ENCODE data around the gene ZNF75A. TPM values are rescaled to one million over a fixed set of nuclear protein-coding genes. Genes with fewer than 3 reads are reported as not detected.

Gene ZNF75A
- total and polyA plus RNA-seq, 4 donors = 4.9 to 17.2 (median 9.8) TPM

DNA sequence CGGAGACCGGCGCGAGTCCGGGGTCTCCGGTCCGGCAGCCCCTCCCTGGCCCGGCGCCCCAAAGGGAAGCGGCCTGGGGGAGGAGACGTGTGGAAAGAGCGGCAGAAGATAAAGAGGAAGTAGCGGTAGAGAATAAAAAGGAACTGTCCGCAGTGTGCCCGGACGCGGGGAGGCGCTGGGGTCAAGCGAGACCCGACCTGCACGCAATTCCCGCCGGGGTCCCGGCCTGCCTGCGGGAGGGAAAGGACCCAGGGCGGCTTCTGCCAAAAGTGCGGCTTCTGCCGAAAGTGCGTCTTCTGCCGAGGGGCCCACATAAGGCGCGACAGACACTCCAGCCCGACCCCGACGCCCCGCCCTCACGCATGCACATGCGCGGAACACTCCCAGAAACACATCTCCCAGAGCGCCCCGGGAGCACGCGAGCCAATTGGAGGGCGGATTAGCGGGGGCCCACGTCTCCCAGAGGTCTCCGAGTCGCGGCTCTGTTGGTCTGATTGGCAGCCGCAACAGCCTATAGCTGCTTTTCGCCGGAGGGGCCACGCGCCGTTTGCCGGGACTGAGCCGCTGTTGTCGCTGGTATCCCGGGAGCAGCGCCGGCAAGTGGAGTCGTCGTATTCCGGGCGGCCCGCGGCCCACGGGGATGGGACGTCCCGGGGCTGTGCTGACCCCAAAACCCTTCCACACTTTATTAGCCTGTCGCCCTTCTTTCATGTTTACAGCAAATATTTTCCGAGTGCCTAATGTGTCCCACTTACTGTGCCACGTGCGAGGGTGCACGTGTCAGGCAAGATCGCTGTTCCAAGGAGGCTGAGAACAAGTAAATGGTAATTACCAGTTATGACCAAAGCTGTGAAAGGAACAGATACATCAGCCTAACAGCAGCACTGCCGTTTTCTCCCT lies 40.9 kb upstream of the ZNF75A start (continued):
- TF ChIP-seq, protein P1, sequence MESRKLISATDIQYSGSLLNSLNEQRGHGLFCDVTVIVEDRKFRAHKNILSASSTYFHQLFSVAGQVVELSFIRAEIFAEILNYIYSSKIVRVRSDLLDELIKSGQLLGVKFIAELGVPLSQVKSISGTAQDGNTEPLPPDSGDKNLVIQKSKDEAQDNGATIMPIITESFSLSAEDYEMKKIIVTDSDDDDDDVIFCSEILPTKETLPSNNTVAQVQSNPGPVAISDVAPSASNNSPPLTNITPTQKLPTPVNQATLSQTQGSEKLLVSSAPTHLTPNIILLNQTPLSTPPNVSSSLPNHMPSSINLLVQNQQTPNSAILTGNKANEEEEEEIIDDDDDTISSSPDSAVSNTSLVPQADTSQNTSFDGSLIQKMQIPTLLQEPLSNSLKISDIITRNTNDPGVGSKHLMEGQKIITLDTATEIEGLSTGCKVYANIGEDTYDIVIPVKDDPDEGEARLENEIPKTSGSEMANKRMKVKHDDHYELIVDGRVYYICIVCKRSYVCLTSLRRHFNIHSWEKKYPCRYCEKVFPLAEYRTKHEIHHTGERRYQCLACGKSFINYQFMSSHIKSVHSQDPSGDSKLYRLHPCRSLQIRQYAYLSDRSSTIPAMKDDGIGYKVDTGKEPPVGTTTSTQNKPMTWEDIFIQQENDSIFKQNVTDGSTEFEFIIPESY (IDR thresholded peaks at IDR 0.05) = no peak
- TF ChIP-seq SP1 (IDR thresholded peaks at IDR 0.05) (peak; percentile 50), RXRA (IDR thresholded peaks at IDR 0.05) (peak in 1 of 2 donors; percentile 15), HNF4G (IDR thresholded peaks at IDR 0.05) (no peak), JUND (IDR thresholded peaks at IDR 0.05) (no peak), RAD21 (IDR thresholded peaks at IDR 0.05) (peak; percentile 6 to 8)
- TF ChIP-seq, protein P2, sequence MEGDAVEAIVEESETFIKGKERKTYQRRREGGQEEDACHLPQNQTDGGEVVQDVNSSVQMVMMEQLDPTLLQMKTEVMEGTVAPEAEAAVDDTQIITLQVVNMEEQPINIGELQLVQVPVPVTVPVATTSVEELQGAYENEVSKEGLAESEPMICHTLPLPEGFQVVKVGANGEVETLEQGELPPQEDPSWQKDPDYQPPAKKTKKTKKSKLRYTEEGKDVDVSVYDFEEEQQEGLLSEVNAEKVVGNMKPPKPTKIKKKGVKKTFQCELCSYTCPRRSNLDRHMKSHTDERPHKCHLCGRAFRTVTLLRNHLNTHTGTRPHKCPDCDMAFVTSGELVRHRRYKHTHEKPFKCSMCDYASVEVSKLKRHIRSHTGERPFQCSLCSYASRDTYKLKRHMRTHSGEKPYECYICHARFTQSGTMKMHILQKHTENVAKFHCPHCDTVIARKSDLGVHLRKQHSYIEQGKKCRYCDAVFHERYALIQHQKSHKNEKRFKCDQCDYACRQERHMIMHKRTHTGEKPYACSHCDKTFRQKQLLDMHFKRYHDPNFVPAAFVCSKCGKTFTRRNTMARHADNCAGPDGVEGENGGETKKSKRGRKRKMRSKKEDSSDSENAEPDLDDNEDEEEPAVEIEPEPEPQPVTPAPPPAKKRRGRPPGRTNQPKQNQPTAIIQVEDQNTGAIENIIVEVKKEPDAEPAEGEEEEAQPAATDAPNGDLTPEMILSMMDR (IDR thresholded peaks at IDR 0.05; ENCODE audit: low read depth, low read length, missing input control) = no peak

DNA sequence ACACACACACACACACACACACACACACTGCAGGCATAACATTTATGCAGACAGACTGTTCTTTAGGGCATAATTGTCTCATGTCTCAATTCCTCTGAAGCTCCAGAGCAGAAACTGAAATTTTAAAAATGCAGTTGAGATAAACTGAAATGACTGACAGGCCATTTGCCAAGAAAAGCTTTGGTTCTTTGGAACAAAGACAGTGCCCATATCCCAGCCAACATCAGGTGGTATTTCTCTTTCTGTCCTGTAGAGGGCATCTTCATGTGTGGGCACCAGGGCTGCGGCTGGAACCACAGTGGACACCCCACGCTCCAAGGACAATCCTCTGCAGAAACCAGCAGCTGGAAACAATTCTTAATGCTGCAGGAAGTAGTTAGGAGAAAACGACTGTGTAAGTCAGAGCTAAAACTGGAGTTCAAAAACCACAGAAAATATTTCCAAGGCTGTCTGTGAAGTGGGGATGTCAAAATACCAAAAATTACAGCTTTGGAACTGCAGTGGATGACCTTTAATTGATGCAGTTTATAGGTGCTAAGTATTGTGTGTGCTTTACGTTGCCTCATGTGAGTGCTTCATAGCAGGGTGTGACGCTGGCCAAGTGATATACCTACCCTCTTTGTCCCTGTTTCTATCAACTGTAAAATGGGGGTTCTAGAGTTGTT lies 38.3 kb upstream of the ZNF75A start:
- no peak for DNase-seq (ENCODE audit: low spot score)
- Histone ChIP-seq H3K36me3 (ENCODE audit: control insufficient read depth in 4 of 4, insufficient read depth in 3 of 4, low read depth in 1 of 4, low read length in 3 of 4) (peaks cover 0 to 4% (median 0%) of the 10 kb centered on the region in 4 donors), H3K27me3 (ENCODE audit: control insufficient read depth in 4 of 4, insufficient read depth in 4 of 4, low read length in 3 of 4) (no peaks in the 10 kb centered on the region), H3K4me3 (ENCODE audit: low read depth in 1 of 3, low read length in 3 of 3) (no peak overlapping the region), H3K9ac (ENCODE audit: low read depth in 1 of 2, low read length in 2 of 2) (no peak overlapping the region), H3K27ac (ENCODE audit: low read depth in 1 of 2, low read length in 2 of 2) (no peak overlapping the region), H3K9me3 (ENCODE audit: control insufficient read depth in 4 of 4, low read length in 3 of 4) (peaks cover 0 to 2% (median 1%) of the 10 kb centered on the region in 4 donors), H3K4me1 (ENCODE audit: control insufficient read depth in 4 of 4, insufficient read depth in 4 of 4, low read length in 3 of 4) (peaks cover 0 to 6% (median 4%) of the 10 kb centered on the region in 4 donors)
- 68% methylated on average over 5 of the region's 5 CpGs for WGBS
- TF ChIP-seq EGR1 (IDR thresholded peaks at IDR 0.05; ENCODE audit: low read depth in 2 of 2) (no peak), RAD21 (IDR thresholded peaks at IDR 0.05) (peak; percentile 52 to 67), HNF4G (IDR thresholded peaks at IDR 0.05) (no peak), FOXA1 (IDR thresholded peaks at IDR 0.05) (no peak), TAF1 (conservative IDR thresholded peaks at IDR 0.05) (no peak), JUND (IDR thresholded peaks at IDR 0.05) (no peak), FOXA2 (IDR thresholded peaks at IDR 0.05) (no peak), YY1 (IDR thresholded peaks at IDR 0.05) (no peak), RXRA (IDR thresholded peaks at IDR 0.05) (no peak), NR2F2 (IDR thresholded peaks at IDR 0.05) (no peak), HNF4A (conservative IDR thresholded peaks at IDR 0.05) (no peak)
- TF ChIP-seq, protein P3, sequence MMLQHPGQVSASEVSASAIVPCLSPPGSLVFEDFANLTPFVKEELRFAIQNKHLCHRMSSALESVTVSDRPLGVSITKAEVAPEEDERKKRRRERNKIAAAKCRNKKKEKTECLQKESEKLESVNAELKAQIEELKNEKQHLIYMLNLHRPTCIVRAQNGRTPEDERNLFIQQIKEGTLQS (IDR thresholded peaks at IDR 0.05) = no peak
- TF ChIP-seq, protein P1 (IDR thresholded peaks at IDR 0.05) = no peak
- TF ChIP-seq, protein P2 (IDR thresholded peaks at IDR 0.05; ENCODE audit: low read depth, low read length, missing input control) = peak; percentile 40

All from liver (tissue), 9 donors.